Endodermal cell (in vitro differentiated cells): ENCODE data around the gene KCNQ1. TPM values are rescaled to one million over a fixed set of nuclear protein-coding genes. Genes with fewer than 3 reads are reported as not detected.

Experiments
- DNase-seq: peaks from one replicate; pipeline ENCODE4 v3.0.0-alpha.2; 2017
- H3K27ac ChIP-seq: 2 replicates; pipeline ENCODE4 v1.5.1; 2013; ENCODE audit warnings: mild to moderate bottlenecking, low read depth, low read length, moderate library complexity
- H3K27me3 ChIP-seq: 2 replicates; pipeline ENCODE4 v1.6.1; 2013; ENCODE audit warnings: mild to moderate bottlenecking, low read length, moderate library complexity; ENCODE audit not compliant: insufficient read depth, control insufficient read depth, poor library complexity, severe bottlenecking
- H3K36me3 ChIP-seq: 2 replicates; pipeline ENCODE4 v1.7.0; 2013; ENCODE audit warnings: mild to moderate bottlenecking, low read length, moderate library complexity; ENCODE audit not compliant: control insufficient read depth, insufficient read depth
- H3K4me1 ChIP-seq: one replicate; pipeline ENCODE4 v1.7.0; 2013; ENCODE audit warnings: low read length; ENCODE audit not compliant: control insufficient read depth, insufficient read depth
- H3K4me3 ChIP-seq: 2 replicates; pipeline ENCODE4 v1.5.1; 2013; ENCODE audit warnings: mild to moderate bottlenecking, low read length, moderate library complexity
- H3K9ac ChIP-seq: 2 replicates; pipeline ENCODE4 v1.6.1; 2013; ENCODE audit warnings: mild to moderate bottlenecking, low read length, moderate library complexity; ENCODE audit not compliant: poor library complexity, severe bottlenecking; ENCODE audit errors: extremely low read depth
- H3K9me3 ChIP-seq: 2 replicates; pipeline ENCODE4 v1.6.1; 2013; ENCODE audit warnings: mild to moderate bottlenecking, low read length, moderate library complexity; ENCODE audit not compliant: control insufficient read depth
- H3K27ac Mint-ChIP-seq: 2 replicates; pipeline ENCODE4 v1.8.0; 2020; ENCODE audit warnings: mixed read lengths
- H3K27me3 Mint-ChIP-seq: 2 replicates; pipeline ENCODE4 v1.8.0; 2021; ENCODE audit warnings: mild to moderate bottlenecking, mixed read lengths; ENCODE audit not compliant: insufficient read depth
- H3K36me3 Mint-ChIP-seq: 2 replicates; pipeline ENCODE4 v1.8.0; 2020; ENCODE audit warnings: low read depth, mixed read lengths
- H3K4me1 Mint-ChIP-seq: 2 replicates; pipeline ENCODE4 v1.8.0; 2020; ENCODE audit warnings: mixed read lengths
- H3K4me3 Mint-ChIP-seq: 2 replicates; pipeline ENCODE4 v1.8.0; 2020; ENCODE audit warnings: mild to moderate bottlenecking, moderate library complexity, mixed read lengths
- H3K9me3 Mint-ChIP-seq: 2 replicates; pipeline ENCODE4 v1.8.0; 2020; ENCODE audit warnings: mild to moderate bottlenecking, mixed read lengths
- WGBS, 2 experiments: methylation state at CpG; one replicate each; pipeline versions ENCODE4 v1.1.5 to v1.1.7; 2013; ENCODE audit warnings: missing lambda C conversion rate in 2 of 2, mixed read lengths in 1 of 2; ENCODE audit not compliant: insufficient coverage in 1 of 2, insufficient read length in 1 of 2; 5-methylcytosine and 5-hydroxymethylcytosine counted together
- total RNA-seq, 2 donors: library from RNA; stranded (reverse); fragmentation: NEBNext Ultra II Directional in 1 of 2; extraction: Animal tissue kit (Norgen Biotek cat#: 25700) in 1 of 2; gene quantifications; 2 replicates in 1 of 2; 3 replicates in 1 of 2; pipeline ENCODE4 v1.2.1, GENCODE V29; 2021
- TF ChIP-seq, protein P1 (sequence below): fragments of 200-600 bp; sonication (generic); conservative IDR thresholded peaks from 2 replicates; pipeline ENCODE4 v1.5.0; 2021; ENCODE audit warnings: antibody characterized with exemption, mild to moderate bottlenecking

Gene KCNQ1
- total RNA-seq, 2 donors from 2014 or later, result 1.8 to 3.5 TPM

DNA sequence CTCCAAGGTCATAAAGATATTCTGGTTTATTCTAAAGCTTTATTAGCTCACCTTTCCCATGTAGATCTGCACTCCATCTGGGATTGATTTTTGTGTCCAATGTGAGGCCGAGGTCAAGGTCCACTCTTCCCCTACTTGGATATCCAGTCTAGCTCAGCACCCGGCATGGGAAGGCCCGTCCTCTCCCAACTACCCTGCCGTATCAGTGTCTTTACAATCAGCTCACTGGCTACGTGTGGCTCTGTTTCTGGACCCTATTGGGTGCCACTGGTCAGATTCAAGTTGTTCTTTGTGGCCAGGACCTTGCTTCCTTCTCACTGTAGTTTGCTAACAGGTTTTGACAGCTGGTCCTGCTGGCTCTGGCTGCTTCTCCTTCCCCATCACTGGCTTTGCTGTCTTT is 224.1 kb downstream of the KCNQ1 start:
- Mint-ChIP-seq H3K4me1 (peaks cover 9% of the 10 kb centered on the region), H3K36me3 (peaks cover 15% of the 10 kb centered on the region), H3K27me3 (no peaks in the 10 kb centered on the region), H3K9me3 (peaks cover 4% of the 10 kb centered on the region), H3K27ac (no peak overlapping the region), H3K4me3 (no peak overlapping the region)
- 90 to 91% methylated on average over 5 of the region's 5 CpGs for WGBS, 2 experiments
- no peak overlapping the region for H3K4me3 ChIP-seq
- TF ChIP-seq, protein P1, sequence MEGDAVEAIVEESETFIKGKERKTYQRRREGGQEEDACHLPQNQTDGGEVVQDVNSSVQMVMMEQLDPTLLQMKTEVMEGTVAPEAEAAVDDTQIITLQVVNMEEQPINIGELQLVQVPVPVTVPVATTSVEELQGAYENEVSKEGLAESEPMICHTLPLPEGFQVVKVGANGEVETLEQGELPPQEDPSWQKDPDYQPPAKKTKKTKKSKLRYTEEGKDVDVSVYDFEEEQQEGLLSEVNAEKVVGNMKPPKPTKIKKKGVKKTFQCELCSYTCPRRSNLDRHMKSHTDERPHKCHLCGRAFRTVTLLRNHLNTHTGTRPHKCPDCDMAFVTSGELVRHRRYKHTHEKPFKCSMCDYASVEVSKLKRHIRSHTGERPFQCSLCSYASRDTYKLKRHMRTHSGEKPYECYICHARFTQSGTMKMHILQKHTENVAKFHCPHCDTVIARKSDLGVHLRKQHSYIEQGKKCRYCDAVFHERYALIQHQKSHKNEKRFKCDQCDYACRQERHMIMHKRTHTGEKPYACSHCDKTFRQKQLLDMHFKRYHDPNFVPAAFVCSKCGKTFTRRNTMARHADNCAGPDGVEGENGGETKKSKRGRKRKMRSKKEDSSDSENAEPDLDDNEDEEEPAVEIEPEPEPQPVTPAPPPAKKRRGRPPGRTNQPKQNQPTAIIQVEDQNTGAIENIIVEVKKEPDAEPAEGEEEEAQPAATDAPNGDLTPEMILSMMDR, result no peak
- peak; percentile 17 for DNase-seq
- H3K4me1 ChIP-seq, result no peaks in the 10 kb centered on the region
- H3K9me3 ChIP-seq, result no peaks in the 10 kb centered on the region
- peaks cover 13% of the 10 kb centered on the region for H3K36me3 ChIP-seq
- no peak overlapping the region for H3K9ac ChIP-seq
- no peaks in the 10 kb centered on the region for H3K27me3 ChIP-seq
- no peak overlapping the region for H3K27ac ChIP-seq

DNA sequence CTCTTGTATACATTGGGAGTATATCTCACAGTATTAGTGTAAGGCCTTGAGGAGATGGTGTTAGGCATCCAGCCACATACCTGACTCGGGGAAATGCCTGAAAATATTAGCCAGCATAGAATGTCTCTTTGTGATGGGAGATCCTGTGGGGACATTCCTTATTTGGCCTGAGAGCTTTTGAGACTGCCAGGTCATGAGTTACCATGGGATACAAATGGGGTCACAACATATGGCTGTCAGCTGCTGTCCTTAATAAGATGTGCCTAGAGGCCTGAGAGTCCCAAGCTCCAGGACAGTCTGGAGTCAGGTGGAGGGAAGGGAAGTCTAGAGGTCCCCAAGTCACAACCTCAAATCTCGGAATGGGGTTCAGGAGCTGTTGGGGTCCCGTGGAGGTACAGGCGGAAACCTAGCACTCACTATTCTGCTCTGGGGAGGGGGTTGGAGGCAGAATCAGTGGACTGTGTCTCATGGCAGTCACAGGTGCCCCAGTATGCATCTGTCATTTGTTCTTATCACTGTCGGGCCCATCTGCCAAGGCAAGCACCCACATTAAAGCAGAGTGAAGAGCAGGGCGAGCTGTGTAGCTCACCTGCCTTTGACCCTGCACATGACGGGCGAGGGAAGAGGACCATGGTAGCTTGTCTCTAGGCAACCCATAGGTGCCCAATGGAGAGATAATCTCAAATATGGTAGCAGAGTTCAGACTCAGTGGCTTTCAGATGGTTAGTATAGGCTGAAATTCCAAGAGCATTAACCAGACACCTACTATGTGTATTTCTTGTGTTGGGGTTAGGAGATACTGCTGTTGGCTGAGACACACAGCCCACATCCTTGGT is 225.0 kb downstream of the KCNQ1 start:
- DNase-seq, result peak; percentile 17
- Mint-ChIP-seq H3K4me3 (no peak overlapping the region), H3K9me3 (no peaks in the 10 kb centered on the region), H3K4me1 (peaks cover 13% of the 10 kb centered on the region), H3K27me3 (no peaks in the 10 kb centered on the region), H3K36me3 (peaks cover 9% of the 10 kb centered on the region), H3K27ac (no peak overlapping the region)
- H3K4me3 ChIP-seq, result no peak overlapping the region
- TF ChIP-seq, protein P1, result no peak
- no peaks in the 10 kb centered on the region for H3K9me3 ChIP-seq
- H3K36me3 ChIP-seq, result peaks cover 13% of the 10 kb centered on the region
- H3K27ac ChIP-seq, result no peak overlapping the region
- WGBS, 2 experiments, result 91 to 93% methylated on average over 8 of the region's 8 CpGs
- no peak overlapping the region for H3K9ac ChIP-seq
- no peaks in the 10 kb centered on the region for H3K4me1 ChIP-seq
- no peaks in the 10 kb centered on the region for H3K27me3 ChIP-seq

DNA sequence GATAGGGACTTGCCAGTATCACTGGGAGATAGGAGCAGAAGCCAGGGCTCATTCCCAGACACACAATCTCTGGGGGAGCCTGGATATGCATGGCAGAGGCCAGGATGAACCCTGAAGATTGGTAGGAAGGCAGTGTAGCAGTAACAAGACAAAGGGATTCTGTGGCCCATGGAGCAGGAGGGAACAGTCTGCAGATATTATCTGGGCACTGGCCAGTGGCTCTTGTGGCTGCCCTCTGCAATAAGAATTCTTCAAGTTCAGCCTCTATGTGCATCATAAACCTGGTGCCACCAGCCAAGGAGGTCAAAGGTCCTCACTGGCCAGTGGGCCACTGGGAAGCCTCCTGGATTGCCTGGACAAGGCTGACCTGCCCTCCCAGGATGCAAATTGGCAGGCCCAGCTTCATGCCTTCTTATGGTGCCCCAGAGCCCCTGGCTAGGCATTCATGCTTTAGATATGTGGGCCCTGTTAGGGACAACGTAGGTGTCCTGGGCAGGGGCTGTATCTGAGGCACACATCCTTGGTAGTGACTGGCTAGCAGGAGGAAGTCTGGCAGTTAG is 225.8 kb downstream of the KCNQ1 start:
- Histone ChIP-seq H3K9me3 (no peaks in the 10 kb centered on the region), H3K27ac (no peak overlapping the region), H3K27me3 (no peaks in the 10 kb centered on the region), H3K4me1 (no peaks in the 10 kb centered on the region), H3K36me3 (peaks cover 13% of the 10 kb centered on the region), H3K4me3 (no peak overlapping the region), H3K9ac (no peak overlapping the region)
- WGBS, 2 experiments, result 89% methylated on average over 1 of the region's 1 CpG; no CpG with 5 or more reads in 1 of the 2 experiments
- Mint-ChIP-seq H3K27me3 (no peaks in the 10 kb centered on the region), H3K27ac (no peak overlapping the region), H3K4me1 (peaks cover 16% of the 10 kb centered on the region), H3K36me3 (peaks cover 9% of the 10 kb centered on the region), H3K4me3 (no peak overlapping the region), H3K9me3 (no peaks in the 10 kb centered on the region)
- TF ChIP-seq, protein P1, result no peak
- peak; percentile 13 for DNase-seq
